Mammary epithelial cell (primary cell): ENCODE results near the gene BMP6.

Experiments
- EZH2 ChIP-seq: IDR thresholded peaks from 2 replicates; pipeline ENCODE4 v1.6.1; 2012; ENCODE audit warnings: low read length, inconsistent platforms, borderline replicate concordance
- TF ChIP-seq, protein P1 (sequence below), 2 donors: IDR thresholded peaks in 1 of 2; conservative IDR thresholded peaks in 1 of 2; 2 replicates each; pipeline ENCODE4 v1.5.1; 2011 to 2012; ENCODE audit warnings: inconsistent platforms in 2 of 2, low read length in 2 of 2, mild to moderate bottlenecking in 2 of 2, control low read depth in 1 of 2, low read depth in 1 of 2; ENCODE audit not compliant: insufficient read depth in 1 of 2; ENCODE audit errors: extremely low read depth in 1 of 2

GRCh38 chr6:7734707-7735383 is 8.9 kb downstream of the BMP6 start:
- TF ChIP-seq, protein P1, sequence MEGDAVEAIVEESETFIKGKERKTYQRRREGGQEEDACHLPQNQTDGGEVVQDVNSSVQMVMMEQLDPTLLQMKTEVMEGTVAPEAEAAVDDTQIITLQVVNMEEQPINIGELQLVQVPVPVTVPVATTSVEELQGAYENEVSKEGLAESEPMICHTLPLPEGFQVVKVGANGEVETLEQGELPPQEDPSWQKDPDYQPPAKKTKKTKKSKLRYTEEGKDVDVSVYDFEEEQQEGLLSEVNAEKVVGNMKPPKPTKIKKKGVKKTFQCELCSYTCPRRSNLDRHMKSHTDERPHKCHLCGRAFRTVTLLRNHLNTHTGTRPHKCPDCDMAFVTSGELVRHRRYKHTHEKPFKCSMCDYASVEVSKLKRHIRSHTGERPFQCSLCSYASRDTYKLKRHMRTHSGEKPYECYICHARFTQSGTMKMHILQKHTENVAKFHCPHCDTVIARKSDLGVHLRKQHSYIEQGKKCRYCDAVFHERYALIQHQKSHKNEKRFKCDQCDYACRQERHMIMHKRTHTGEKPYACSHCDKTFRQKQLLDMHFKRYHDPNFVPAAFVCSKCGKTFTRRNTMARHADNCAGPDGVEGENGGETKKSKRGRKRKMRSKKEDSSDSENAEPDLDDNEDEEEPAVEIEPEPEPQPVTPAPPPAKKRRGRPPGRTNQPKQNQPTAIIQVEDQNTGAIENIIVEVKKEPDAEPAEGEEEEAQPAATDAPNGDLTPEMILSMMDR (conservative IDR thresholded peaks at IDR 0.05 in 1 of 2, IDR thresholded peaks at IDR 0.05 in 1 of 2; ENCODE audit: extremely low read depth in 1 of 2, insufficient read depth in 1 of 2, low read depth in 1 of 2, low read length in 2 of 2) = no peak
- TF ChIP-seq EZH2 = no peak
